HepG2 (cell line): ENCODE measurements around the gene KLC3. TPM values are rescaled to one million over a fixed set of nuclear protein-coding genes. Genes with fewer than 3 reads are reported as not detected.

ENCODE experiments used
- EZH2 ChIP-seq: conservative IDR thresholded peaks from 2 replicates; pipeline ENCODE4 v1.6.1; 2012; ENCODE audit warnings: mild to moderate bottlenecking, low read depth, low read length, moderate library complexity
- HNRNPL ChIP-seq: fragments of 200-400 bp; formaldehyde crosslinking; IDR thresholded peaks from 2 replicates; pipeline ENCODE4 v1.6.1; 2017; ENCODE audit warnings: mild to moderate bottlenecking, low read depth, low read length
- JARID2 ChIP-seq: sonication (generic); formaldehyde crosslinking; IDR thresholded peaks from 2 replicates; pipeline ENCODE4 v1.8.1; 2023; ENCODE audit warnings: missing genetic modification reagents, inconsistent platforms; ENCODE audit not compliant: insufficient replicate concordance
- NCOR1 ChIP-seq: fragments of 200-600 bp; sonication (generic); IDR thresholded peaks from 2 replicates; pipeline ENCODE4 v1.7.0; 2017; ENCODE audit warnings: antibody characterized with exemption, low read length, borderline replicate concordance
- NFKB2 ChIP-seq: sonication (generic); formaldehyde crosslinking; IDR thresholded peaks from 2 replicates; pipeline ENCODE4 v1.4.0; 2020; ENCODE audit warnings: missing genetic modification reagents, borderline replicate concordance
- RFX5 ChIP-seq: IDR thresholded peaks from 2 replicates; pipeline ENCODE4 v1.6.1; 2011; ENCODE audit warnings: low read depth, low read length, improper control_type of control experiment
- RXRA ChIP-seq: sonication (generic); formaldehyde crosslinking; IDR thresholded peaks from 2 replicates; pipeline ENCODE4 v1.5.1; 2020; ENCODE audit warnings: missing genetic modification reagents
- ZBTB39 ChIP-seq: sonication (generic); formaldehyde crosslinking; IDR thresholded peaks from 2 replicates; pipeline ENCODE4 v1.5.0; 2020; ENCODE audit warnings: missing genetic modification reagents
- ZBTB4 ChIP-seq: sonication (generic); formaldehyde crosslinking; IDR thresholded peaks from 2 replicates; pipeline ENCODE4 v1.4.0; 2020; ENCODE audit warnings: missing genetic modification reagents, mild to moderate bottlenecking, borderline replicate concordance
- ZFY ChIP-seq: sonication (generic); formaldehyde crosslinking; IDR thresholded peaks from 2 replicates; pipeline ENCODE4 v1.4.0; 2020; ENCODE audit warnings: missing genetic modification reagents
- ZMYM3 ChIP-seq: sonication (generic); formaldehyde crosslinking; IDR thresholded peaks from 2 replicates; pipeline ENCODE4 v1.5.1; 2020; ENCODE audit warnings: mild to moderate bottlenecking, missing genetic modification reagents
- ZNF432 ChIP-seq: sonication (generic); formaldehyde crosslinking; IDR thresholded peaks from 2 replicates; pipeline ENCODE4 v1.5.0; 2020; ENCODE audit warnings: missing genetic modification reagents, mild to moderate bottlenecking, borderline replicate concordance
- ZNF44 ChIP-seq: sonication (generic); formaldehyde crosslinking; IDR thresholded peaks from 2 replicates; pipeline ENCODE4 v1.5.1; 2020; ENCODE audit warnings: mild to moderate bottlenecking, missing genetic modification reagents
- ZNF609 ChIP-seq: sonication (generic); formaldehyde crosslinking; IDR thresholded peaks from 2 replicates; pipeline ENCODE4 v1.4.0; 2020; ENCODE audit warnings: mild to moderate bottlenecking, missing genetic modification reagents, borderline replicate concordance
- polyA plus RNA-seq, 8 experiments: library from polyadenylated mRNA; depleted of rRNA in 3 of 8; stranded (reverse) in 7 of 8; unstranded in 1 of 8; fragments of >200 nt; fragmentation: Illumina TruSeq in 4 of 8; extraction: Trizol in 4 of 8; gene quantifications; 2 replicates each; pipeline versions ENCODE4 v1.2.1 to v1.2.3, GENCODE V29; 2011 to 2016; ENCODE audit warnings: low read depth in 4 of 8, missing spikeins in 1 of 8, mixed read lengths in 1 of 8; ENCODE audit not compliant: insufficient read depth in 1 of 8
- total RNA-seq, 5 experiments: library from RNA; depleted of rRNA; stranded (reverse); fragments of >200 nt; fragmentation: Illumina TruSeq; extraction: Trizol; gene quantifications; 2 replicates each; pipeline ENCODE4 v1.2.3, GENCODE V29; 2016; ENCODE audit warnings: low read depth in 1 of 5
- TF ChIP-seq, protein P1 (sequence below), 2 experiments: sonication (generic) in 1 of 2; formaldehyde crosslinking in 1 of 2; IDR thresholded peaks; 2 replicates each; pipeline versions ENCODE4 v1.4.0 to v1.6.1; 2018 to 2020; ENCODE audit warnings: missing genetic modification reagents in 2 of 2, borderline replicate concordance in 1 of 2, low read depth in 1 of 2, mild to moderate bottlenecking in 1 of 2, missing biosample characterization in 1 of 2
- TF ChIP-seq, protein P2 (sequence below), 2 experiments: fragments of 450-650 bp in 1 of 2; sonication (generic) in 1 of 2; formaldehyde crosslinking; IDR thresholded peaks; 2 replicates each; pipeline versions ENCODE4 v1.5.0 to v1.8.0; 2020 to 2022; ENCODE audit warnings: mild to moderate bottlenecking in 1 of 2, missing genetic modification reagents in 1 of 2

KLC3 gene
- total and polyA plus RNA-seq, 2 of the 13 experiments (the other 11 are each of a cell fraction or from before 2014, with no cell fraction given), result 0.13 TPM; not detected in 1

DNA sequence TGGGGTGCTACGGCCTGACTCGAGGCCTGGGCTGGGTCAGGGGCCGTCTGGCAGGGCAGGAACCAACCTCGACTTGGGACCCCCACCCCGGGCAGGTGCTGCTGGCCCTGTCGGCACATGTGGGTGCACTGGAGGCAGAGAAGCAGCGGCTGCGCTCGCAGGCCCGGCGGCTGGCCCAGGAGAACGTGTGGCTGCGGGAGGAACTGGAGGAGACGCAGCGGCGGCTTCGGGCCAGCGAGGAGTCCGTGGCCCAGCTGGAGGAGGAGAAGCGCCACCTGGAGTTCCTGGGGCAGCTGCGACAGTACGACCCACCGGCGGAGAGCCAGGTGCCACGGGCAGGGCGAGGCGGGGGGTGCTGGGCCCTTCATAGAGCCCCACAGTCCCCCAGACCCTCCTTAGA is 5.9 kb downstream of the KLC3 start (continued):
- no peak for TF ChIP-seq ZBTB39 (CRISPR knock-in tag)
- no peak for TF ChIP-seq ZNF44 (CRISPR knock-in tag)
- no peak for TF ChIP-seq NCOR1
- TF ChIP-seq EZH2, result no peak
- TF ChIP-seq HNRNPL, result no peak
- TF ChIP-seq RXRA (CRISPR knock-in tag), result 0 out of 2 replicates have a peak, but pooled peaks have one; percentile 21
- TF ChIP-seq NFKB2, result no peak
- no peak for TF ChIP-seq ZMYM3 (CRISPR knock-in tag)
- no peak for TF ChIP-seq JARID2
- no peak for TF ChIP-seq ZNF432 (CRISPR knock-in tag)
- TF ChIP-seq ZFY, result 0 out of 2 replicates have a peak, but pooled peaks have one; percentile 25
- TF ChIP-seq, protein P1, sequence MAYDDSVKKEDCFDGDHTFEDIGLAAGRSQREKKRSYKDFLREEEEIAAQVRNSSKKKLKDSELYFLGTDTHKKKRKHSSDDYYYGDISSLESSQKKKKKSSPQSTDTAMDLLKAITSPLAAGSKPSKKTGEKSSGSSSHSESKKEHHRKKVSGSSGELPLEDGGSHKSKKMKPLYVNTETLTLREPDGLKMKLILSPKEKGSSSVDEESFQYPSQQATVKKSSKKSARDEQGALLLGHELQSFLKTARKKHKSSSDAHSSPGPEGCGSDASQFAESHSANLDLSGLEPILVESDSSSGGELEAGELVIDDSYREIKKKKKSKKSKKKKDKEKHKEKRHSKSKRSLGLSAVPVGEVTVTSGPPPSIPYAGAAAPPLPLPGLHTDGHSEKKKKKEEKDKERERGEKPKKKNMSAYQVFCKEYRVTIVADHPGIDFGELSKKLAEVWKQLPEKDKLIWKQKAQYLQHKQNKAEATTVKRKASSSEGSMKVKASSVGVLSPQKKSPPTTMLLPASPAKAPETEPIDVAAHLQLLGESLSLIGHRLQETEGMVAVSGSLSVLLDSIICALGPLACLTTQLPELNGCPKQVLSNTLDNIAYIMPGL (CRISPR knock-in tag; IDR thresholded peaks at IDR 0.05; ENCODE audit: borderline replicate concordance in 1 of 2, low read depth in 1 of 2), result peak; percentile 26 to 28; a peak in 2 of 4 replicates
- TF ChIP-seq ZNF609 (CRISPR knock-in tag), result no peak
- TF ChIP-seq ZBTB4, result no peak
- no peak for TF ChIP-seq RFX5
- TF ChIP-seq, protein P2, sequence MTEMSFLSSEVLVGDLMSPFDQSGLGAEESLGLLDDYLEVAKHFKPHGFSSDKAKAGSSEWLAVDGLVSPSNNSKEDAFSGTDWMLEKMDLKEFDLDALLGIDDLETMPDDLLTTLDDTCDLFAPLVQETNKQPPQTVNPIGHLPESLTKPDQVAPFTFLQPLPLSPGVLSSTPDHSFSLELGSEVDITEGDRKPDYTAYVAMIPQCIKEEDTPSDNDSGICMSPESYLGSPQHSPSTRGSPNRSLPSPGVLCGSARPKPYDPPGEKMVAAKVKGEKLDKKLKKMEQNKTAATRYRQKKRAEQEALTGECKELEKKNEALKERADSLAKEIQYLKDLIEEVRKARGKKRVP (CRISPR knock-in tag; IDR thresholded peaks at IDR 0.05), result no peak
